HG03469 (cell line): Measurements from ENCODE around the gene CCDC57.
"Not testable (repeated sequence)": the region's sequence is repeated elsewhere in the genome, so short reads cannot be mapped to it uniquely, and the experiment has no call there.

Source experiments
- ATAC-seq: cut with Tn5 transposase; IDR thresholded peaks from one replicate; pipeline ENCODE4 v1.9.1; 2021; ENCODE audit warnings: mild to moderate bottlenecking, moderate library complexity, moderate number of reproducible peaks; ENCODE audit not compliant: unreplicated experiment

Gene CCDC57

DNA sequence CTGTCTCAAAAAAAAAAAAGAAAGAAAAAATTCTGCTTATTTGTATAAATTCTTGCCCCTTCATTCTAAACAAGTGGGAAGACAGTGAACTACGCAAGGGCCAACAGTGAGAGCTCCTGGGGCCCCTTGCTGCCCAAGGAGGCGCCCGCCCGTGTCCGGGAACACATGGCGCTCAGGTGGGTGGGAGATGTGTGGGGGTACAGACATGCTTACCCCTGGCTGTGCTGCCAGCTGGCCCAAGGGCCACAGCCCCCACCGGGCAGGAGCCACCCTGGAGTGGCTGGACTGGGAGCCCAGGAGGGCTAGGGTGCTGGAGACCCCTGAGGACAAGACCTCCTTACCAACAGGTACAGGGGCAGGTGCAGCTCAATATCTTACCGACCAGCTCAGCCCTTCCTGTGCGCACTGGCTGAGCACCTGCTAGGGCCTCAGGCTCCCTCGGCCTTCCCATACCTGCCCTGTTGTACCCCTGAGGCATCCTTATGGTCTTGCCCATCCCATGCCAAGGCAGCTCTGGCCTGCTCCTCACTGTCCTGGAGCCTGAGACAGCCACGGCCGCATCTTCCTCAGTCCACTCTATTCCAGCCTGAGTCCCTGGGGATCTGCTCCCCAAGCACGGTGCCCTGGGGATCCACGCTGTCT is 56.2 kb downstream of the CCDC57 start:
- ATAC-seq = no peak

- ATAC-seq = no peak
Measured at GRCh38 chr17:82155606-82156005, 57.0 kb downstream of the CCDC57 start.

DNA sequence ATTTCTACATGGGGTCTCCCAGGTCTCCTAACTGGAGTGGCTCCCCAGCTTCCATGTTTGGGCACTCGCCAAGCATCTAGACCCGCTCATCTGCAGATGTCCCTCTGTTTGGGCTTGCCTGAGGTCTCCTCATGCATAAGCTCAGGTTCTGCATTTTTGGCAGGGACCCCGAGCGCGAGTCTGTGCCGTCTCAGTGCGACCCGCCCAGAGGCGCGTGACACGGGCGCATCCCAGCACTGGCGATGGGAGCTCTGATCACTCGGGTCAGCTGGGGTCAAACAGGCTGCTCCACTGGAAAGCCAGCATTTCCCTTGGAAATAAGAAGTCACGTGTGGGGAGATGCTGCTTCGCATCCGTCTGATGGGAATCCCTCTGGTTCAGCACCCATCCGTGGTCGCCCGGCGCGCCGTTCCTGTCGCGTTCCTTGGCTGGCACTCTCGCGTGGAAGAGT is 57.7 kb downstream of the CCDC57 start:
- no peak for ATAC-seq

DNA sequence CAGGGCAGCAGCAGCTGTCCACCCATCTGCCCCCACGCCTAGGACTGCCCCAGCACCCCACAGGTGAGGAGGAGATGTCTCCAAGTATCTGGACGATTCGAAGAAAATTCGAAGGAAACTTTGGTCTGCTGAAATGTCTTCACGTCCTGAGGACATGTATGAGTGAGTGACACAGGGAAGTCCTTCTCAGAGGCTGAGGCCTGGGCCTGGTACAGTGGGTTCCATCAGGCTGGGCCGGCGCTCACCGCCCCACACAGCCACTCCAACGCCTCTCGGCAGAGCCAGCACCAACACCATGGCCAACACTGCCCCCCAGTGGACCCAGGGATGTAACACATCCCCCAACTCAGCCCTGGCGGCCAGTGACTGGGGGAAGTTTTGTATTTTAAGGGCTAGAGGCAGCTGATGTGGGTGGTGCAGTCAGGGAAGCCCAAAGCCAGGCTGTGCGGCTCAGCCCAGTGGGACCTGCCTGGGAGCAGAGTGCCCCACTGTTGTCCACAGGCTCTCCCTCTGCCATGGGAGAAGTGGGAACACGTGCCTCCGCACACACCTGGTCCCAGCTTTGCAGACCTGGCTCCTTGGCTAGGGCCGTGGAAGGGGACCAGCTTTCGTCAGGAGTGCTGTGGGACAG is 58.8 kb downstream of the CCDC57 start:
- no peak for ATAC-seq

DNA sequence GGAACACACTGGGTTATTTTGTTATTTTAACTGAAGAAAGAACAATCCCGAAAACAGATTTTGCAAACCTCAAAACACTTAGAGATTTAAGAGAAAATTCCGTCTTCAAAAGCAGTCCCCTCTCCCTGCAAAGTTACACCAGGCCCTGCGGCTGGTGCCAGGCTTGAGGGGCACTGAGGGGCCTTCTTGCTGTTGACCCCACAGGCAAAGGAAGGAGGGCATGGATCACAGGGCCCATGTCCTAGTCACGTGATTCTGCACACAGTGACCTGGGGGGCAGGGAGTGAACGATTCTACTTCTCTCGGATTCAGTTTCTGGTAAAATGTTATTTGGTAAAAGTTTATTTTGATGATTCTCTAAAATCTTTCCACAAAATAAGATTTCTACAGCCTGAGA is 59.3 kb downstream of the CCDC57 start:
- ATAC-seq = no peak

DNA sequence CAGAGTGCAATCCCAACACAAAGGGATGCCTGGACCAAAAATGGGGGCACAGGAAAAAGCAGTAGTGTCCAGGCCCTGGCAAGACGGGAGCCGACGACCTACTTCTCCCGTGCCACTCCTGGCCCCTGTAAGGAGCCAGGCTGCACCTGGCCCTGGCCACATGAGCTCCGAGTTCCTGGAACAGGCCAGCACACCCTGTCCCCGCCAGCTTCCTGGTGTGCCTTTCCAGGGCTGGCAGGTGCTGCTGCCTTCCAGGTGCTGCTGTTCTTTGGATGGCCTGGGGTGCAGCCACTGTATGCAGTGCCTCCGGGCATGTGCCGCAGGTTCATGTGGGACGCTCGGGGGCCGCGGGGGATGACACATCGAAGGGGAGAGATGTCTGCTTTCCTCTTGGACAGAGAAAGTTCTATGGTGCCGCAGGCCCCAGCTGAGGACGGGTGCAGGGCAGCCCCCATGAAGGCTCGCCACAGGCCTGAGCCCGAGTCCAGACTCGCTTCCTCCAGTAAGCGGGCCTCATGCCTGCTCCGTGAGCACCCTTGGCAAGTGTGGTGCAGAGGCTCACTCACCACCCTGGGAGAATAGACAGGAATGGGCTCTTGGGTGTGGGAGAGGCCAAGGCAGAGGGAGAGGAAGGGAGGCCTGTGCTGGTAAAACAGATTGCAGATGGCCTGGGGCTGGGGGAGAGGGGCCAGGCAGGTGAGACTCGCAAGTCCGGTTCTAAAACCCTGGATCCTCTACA is 59.9 kb downstream of the CCDC57 start:
- no peak for ATAC-seq

GRCh38 chr17:82152114-82152513 is 60.5 kb downstream of the CCDC57 start:
- no peak for ATAC-seq

DNA sequence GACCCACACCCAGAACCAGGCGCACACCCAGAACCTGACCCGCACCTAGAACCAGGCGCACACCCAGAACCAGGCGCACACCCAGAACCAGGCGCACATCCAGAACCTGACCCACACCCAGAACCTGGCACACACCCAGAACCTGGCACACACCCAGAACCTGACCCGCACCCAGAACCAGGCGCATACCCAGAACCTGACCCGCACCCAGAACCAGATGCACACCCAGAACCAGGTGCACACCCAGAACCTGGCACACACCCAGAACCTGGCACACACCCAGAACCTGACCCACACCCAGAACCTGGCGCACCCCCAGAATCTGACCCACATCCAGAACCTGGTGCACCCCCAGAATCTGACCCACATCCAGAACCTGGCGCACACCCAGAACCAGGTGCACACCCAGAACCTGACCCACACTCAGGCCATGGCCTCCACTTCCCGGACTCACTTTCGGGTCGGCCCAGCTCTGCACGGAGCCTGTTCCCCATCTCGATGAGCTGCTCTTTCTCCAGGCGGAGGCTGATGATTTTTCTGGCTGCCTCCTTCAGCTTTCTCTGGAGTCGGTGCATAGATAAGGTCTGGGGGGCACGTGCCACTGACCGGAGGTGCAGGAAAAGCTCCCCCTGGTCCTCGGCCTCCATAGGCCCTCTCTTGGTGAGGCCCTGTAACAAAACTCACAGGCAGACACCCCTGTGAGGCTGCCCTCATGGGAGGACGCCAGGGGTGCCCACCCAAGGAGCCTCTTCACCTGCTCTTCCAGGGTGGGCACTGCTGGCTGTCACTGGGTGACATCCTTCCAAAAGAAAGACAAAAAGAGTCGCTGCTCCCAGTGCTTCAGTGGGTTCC is 61.3 kb downstream of the CCDC57 start:
- no peak for ATAC-seq

- no peak for ATAC-seq
Measured at GRCh38 chr17:82149401-82150099, 63.1 kb downstream of the CCDC57 start.

DNA sequence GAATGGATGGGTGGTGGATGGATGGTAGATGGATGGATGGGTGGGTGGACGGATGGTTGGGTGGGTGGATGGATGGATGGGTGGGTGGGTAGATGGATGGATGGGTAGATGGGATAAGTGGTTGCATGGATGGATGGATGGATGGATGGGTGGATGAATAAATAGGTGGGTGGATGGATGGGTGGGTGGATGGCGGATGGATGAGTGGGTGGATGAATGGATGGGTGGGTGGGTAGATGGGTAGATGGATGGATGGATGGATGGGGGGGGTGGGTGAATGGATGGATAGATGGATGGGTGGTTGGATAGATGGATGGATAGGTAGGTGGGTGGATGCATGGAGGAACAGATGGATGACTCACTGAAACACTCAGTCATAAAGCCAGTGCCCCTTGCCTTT is 63.6 kb downstream of the CCDC57 start:
- no peak for ATAC-seq

- ATAC-seq = no peak
Measured at GRCh38 chr17:82148011-82148410, 64.6 kb downstream of the CCDC57 start.

- no peak for ATAC-seq
Measured at GRCh38 chr17:82146663-82147654, 65.7 kb downstream of the CCDC57 start.

DNA sequence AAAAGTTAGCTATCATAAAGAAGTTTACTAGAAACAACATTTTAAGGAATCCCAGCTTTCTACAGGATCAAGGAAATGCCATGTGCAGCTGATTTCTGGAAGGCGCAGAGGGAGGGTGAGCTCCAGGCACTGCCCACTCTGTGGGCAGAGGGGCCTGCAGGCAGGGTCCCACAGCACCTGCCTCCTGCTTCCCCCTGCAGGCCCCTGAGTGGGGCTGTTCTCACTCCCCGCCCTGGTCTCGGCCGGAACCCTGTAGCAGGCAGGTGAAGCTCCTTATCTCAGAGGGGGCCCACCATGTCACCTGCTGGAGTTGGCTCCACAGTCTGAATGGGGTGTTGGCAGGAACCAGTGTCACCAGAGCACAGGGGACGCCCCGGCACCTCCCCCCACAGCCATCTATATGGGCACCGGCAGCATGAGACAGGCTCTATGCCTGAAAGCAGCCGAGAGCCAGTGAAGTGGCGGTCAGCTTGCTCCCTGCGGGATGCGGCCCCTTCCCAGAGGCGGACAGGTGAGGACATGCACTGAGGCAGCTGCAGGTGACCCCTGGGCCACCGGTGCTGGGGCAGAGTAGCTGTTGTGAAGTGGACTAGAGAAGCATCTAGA is 67.0 kb downstream of the CCDC57 start:
- ATAC-seq = no peak

DNA sequence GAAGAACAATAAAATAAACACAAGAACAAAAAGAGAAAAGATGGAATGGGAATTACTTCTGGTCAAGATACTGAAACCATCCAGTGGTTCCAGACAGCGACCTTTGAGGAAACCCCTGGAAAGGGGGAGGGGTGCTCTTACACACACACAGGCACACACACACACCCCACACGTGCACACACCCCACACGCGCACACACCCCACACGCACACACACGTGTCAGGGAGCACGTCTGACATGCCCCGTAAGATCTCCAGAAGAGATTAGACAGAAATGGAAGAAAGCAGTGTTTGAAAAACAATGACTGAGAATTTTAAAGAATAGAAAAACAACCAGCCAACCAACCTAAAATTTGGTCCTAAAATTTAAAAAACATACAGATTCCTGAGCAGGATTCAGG is 69.3 kb downstream of the CCDC57 start:
- no peak for ATAC-seq

- ATAC-seq = not testable (repeated sequence)
Measured at GRCh38 chr17:82139961-82140360, 72.7 kb downstream of the CCDC57 start.

- no peak for ATAC-seq
Measured at GRCh38 chr17:82138511-82138992, 74.1 kb downstream of the CCDC57 start.

DNA sequence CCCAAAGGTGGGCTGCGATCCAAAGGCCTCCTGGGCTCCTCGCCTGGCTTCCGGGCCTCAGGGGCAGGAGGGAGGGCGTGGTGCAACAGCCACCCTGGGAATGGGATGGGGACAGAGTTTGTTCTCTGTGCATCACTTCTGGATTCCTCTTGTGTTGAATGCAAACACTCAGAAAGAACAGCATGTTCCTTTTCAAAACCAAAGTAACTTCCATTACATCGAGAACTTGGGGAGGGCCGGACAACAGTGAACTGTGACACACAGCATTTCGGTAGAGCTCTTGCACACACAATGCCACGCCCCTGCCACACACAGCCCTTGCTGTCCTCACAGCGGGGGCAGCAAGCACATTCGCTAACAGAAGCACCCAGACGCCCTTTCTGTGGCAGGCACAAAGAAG is 78.5 kb downstream of the CCDC57 start:
- ATAC-seq = no peak

GRCh38 chr17:82133166-82133953 is 79.3 kb downstream of the CCDC57 start:
- not testable (repeated sequence) for ATAC-seq
